HepG2 (cell line): ENCODE measurements around the gene ANKRD31. TPM values are rescaled to one million over a fixed set of nuclear protein-coding genes. Genes with fewer than 3 reads are reported as not detected.

Source experiments
- CBX5 ChIP-seq: sonication (generic); formaldehyde crosslinking; IDR thresholded peaks from 2 replicates; pipeline ENCODE4 v1.4.0; 2020; ENCODE audit warnings: missing genetic modification reagents, borderline replicate concordance
- ETV5 ChIP-seq: IDR thresholded peaks from 2 replicates; pipeline ENCODE4 v1.6.1; 2018; ENCODE audit warnings: missing biosample characterization, missing genetic modification reagents, inconsistent platforms, borderline replicate concordance
- FOXO1 ChIP-seq: sonication (generic); formaldehyde crosslinking; IDR thresholded peaks from 2 replicates; pipeline ENCODE4 v1.4.0; 2020; ENCODE audit warnings: missing genetic modification reagents
- FOXP1 ChIP-seq, 2 experiments: fragments of 450-650 bp in 1 of 2; IDR thresholded peaks; 2 replicates each; pipeline ENCODE4 v1.6.1; 2017 to 2018; ENCODE audit warnings: antibody characterized with exemption in 1 of 2
- KMT2B ChIP-seq: IDR thresholded peaks from 2 replicates; pipeline ENCODE4 v1.6.1; 2016; ENCODE audit warnings: missing genetic modification reagents, missing compliant biosample characterization
- NR2F6 ChIP-seq, 2 experiments: IDR thresholded peaks; 2 replicates each; pipeline ENCODE4 v1.6.1; 2016; ENCODE audit warnings: antibody characterized with exemption in 1 of 2, mild to moderate bottlenecking in 1 of 2
- RARA ChIP-seq: IDR thresholded peaks from 2 replicates; pipeline ENCODE4 v1.6.1; 2016; ENCODE audit warnings: missing genetic modification reagents, missing compliant biosample characterization
- SALL1 ChIP-seq: sonication (generic); formaldehyde crosslinking; IDR thresholded peaks from 2 replicates; pipeline ENCODE4 v1.8.0; 2022; ENCODE audit warnings: mild to moderate bottlenecking, missing genetic modification reagents
- TEAD3 ChIP-seq: optimal IDR thresholded peaks from 2 replicates; pipeline ENCODE3; 2016; ENCODE audit warnings: borderline replicate concordance
- ZNF333 ChIP-seq: sonication (generic); formaldehyde crosslinking; IDR thresholded peaks from 2 replicates; pipeline ENCODE4 v1.4.0; 2020; ENCODE audit warnings: mild to moderate bottlenecking, missing genetic modification reagents, borderline replicate concordance
- ZNF777 ChIP-seq: sonication (generic); formaldehyde crosslinking; IDR thresholded peaks from 2 replicates; pipeline ENCODE4 v1.4.0; 2020; ENCODE audit warnings: missing genetic modification reagents
- ZSCAN9 ChIP-seq: IDR thresholded peaks from 2 replicates; pipeline ENCODE4 v1.6.1; 2016; ENCODE audit warnings: borderline replicate concordance
- polyA plus RNA-seq, 8 experiments: library from polyadenylated mRNA; depleted of rRNA in 3 of 8; stranded (reverse) in 7 of 8; unstranded in 1 of 8; fragments of >200 nt; fragmentation: Illumina TruSeq in 4 of 8; extraction: Trizol in 4 of 8; gene quantifications; 2 replicates each; pipeline versions ENCODE4 v1.2.1 to v1.2.3, GENCODE V29; 2011 to 2016; ENCODE audit warnings: low read depth in 4 of 8, missing spikeins in 1 of 8, mixed read lengths in 1 of 8; ENCODE audit not compliant: insufficient read depth in 1 of 8
- total RNA-seq, 5 experiments: library from RNA; depleted of rRNA; stranded (reverse); fragments of >200 nt; fragmentation: Illumina TruSeq; extraction: Trizol; gene quantifications; 2 replicates each; pipeline ENCODE4 v1.2.3, GENCODE V29; 2016; ENCODE audit warnings: low read depth in 1 of 5
- TF ChIP-seq, protein P1 (sequence below): sonication (generic); formaldehyde crosslinking; IDR thresholded peaks from 2 replicates; pipeline ENCODE4 v1.9.0; 2021; ENCODE audit warnings: mild to moderate bottlenecking, missing genetic modification reagents
- TF ChIP-seq, protein P2 (sequence below): sonication (generic); formaldehyde crosslinking; IDR thresholded peaks from 2 replicates; pipeline ENCODE4 v1.8.0; 2022; ENCODE audit warnings: mild to moderate bottlenecking, missing genetic modification reagents, borderline replicate concordance
- TF ChIP-seq, protein P3 (sequence below): sonication (generic); formaldehyde crosslinking; IDR thresholded peaks from 2 replicates; pipeline ENCODE4 v1.4.0; 2020; ENCODE audit warnings: missing genetic modification reagents

The ANKRD31 gene
- total and polyA plus RNA-seq, 2 of the 13 experiments (the other 11 are each of a cell fraction or from before 2014, with no cell fraction given), result 0.01 to 0.09 TPM

DNA sequence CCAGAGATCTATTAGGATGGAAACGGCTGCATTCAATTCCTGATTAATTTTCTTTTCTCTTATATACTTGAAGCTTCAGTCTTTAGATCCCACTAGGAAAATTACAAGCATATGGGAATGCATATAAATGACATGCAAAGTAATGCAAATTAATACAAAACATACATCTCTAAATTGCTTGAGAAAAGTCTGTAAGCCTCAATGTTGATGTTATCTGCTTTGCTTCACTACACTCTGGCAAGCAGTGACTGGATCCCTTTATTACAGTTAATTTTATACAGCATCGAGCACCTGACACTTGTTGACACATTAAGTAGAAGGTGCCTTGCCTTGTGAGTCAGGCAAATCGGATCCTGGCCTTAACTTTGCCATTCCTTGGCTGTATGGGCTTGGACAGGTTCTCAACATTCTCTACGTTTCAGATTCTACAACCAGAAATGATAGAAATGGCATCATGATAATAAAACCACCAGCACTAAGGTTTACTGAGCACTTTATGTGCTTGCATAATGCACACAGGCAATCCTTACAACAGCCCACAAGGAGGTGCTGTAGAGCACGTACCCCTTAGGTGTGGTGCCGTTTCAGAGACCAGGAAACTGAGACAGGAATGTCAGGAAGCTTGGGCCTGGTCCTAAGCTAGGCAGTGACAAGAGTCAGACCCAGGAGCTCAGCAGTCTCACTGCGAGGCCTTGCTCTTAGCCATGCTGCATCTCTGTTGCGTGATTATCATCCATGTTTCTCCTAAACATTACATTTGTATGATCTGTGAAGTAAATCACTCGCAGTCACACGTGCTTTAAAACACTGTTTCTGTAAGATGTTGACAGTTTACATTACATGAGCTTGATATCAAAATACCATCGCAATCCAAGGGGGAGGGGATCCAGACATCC is 187.0 kb downstream of the ANKRD31 start (continued):
- TF ChIP-seq, protein P1, sequence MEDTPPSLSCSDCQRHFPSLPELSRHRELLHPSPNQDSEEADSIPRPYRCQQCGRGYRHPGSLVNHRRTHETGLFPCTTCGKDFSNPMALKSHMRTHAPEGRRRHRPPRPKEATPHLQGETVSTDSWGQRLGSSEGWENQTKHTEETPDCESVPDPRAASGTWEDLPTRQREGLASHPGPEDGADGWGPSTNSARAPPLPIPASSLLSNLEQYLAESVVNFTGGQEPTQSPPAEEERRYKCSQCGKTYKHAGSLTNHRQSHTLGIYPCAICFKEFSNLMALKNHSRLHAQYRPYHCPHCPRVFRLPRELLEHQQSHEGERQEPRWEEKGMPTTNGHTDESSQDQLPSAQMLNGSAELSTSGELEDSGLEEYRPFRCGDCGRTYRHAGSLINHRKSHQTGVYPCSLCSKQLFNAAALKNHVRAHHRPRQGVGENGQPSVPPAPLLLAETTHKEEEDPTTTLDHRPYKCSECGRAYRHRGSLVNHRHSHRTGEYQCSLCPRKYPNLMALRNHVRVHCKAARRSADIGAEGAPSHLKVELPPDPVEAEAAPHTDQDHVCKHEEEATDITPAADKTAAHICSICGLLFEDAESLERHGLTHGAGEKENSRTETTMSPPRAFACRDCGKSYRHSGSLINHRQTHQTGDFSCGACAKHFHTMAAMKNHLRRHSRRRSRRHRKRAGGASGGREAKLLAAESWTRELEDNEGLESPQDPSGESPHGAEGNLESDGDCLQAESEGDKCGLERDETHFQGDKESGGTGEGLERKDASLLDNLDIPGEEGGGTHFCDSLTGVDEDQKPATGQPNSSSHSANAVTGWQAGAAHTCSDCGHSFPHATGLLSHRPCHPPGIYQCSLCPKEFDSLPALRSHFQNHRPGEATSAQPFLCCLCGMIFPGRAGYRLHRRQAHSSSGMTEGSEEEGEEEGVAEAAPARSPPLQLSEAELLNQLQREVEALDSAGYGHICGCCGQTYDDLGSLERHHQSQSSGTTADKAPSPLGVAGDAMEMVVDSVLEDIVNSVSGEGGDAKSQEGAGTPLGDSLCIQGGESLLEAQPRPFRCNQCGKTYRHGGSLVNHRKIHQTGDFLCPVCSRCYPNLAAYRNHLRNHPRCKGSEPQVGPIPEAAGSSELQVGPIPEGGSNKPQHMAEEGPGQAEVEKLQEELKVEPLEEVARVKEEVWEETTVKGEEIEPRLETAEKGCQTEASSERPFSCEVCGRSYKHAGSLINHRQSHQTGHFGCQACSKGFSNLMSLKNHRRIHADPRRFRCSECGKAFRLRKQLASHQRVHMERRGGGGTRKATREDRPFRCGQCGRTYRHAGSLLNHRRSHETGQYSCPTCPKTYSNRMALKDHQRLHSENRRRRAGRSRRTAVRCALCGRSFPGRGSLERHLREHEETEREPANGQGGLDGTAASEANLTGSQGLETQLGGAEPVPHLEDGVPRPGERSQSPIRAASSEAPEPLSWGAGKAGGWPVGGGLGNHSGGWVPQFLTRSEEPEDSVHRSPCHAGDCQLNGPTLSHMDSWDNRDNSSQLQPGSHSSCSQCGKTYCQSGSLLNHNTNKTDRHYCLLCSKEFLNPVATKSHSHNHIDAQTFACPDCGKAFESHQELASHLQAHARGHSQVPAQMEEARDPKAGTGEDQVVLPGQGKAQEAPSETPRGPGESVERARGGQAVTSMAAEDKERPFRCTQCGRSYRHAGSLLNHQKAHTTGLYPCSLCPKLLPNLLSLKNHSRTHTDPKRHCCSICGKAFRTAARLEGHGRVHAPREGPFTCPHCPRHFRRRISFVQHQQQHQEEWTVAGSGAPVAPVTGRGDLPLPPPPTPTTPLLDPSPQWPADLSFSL, result no peak
- TF ChIP-seq ETV5 (CRISPR knock-in tag) (no peak), FOXO1 (peak; percentile 37; the same call in 1 of the 2 replicates), ZNF333 (CRISPR knock-in tag) (no peak), CBX5 (CRISPR knock-in tag) (peak; percentile 67; the same call in 1 of the 2 replicates), KMT2B (CRISPR knock-in tag) (no peak), RARA (CRISPR knock-in tag) (peak; percentile 36; the same call in 1 of the 2 replicates), ZSCAN9 (CRISPR knock-in tag) (0 out of 2 replicates have a peak, but pooled peaks have one; percentile 54), SALL1 (CRISPR knock-in tag) (peak; percentile 36; the same call in 1 of the 2 replicates), NR2F6 (IDR thresholded peaks at IDR 0.05) (no peak), NR2F6 (CRISPR knock-in tag; IDR thresholded peaks at IDR 0.05) (0 out of 2 replicates have a peak, but pooled peaks have one; percentile 8), TEAD3 (CRISPR knock-in tag) (peak; percentile 72), FOXP1 (IDR thresholded peaks at IDR 0.05) (no peak), FOXP1 (CRISPR knock-in tag; IDR thresholded peaks at IDR 0.05) (no peak), ZNF777 (CRISPR knock-in tag) (no peak)
- TF ChIP-seq, protein P2, sequence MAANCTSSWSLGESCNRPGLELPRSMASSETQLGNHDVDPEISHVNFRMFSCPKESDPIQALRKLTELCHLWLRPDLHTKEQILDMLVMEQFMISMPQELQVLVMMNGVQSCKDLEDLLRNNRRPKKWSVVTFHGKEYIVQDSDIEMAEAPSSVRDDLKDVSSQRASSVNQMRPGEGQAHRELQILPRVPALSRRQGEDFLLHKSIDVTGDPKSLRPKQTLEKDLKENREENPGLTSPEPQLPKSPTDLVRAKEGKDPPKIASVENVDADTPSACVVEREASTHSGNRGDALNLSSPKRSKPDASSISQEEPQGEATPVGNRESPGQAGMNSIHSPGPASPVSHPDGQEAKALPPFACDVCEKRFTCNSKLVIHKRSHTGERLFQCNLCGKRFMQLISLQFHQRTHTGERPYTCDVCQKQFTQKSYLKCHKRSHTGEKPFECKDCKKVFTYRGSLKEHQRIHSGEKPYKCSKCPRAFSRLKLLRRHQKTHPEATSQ (CRISPR knock-in tag), result no peak
- TF ChIP-seq, protein P3, sequence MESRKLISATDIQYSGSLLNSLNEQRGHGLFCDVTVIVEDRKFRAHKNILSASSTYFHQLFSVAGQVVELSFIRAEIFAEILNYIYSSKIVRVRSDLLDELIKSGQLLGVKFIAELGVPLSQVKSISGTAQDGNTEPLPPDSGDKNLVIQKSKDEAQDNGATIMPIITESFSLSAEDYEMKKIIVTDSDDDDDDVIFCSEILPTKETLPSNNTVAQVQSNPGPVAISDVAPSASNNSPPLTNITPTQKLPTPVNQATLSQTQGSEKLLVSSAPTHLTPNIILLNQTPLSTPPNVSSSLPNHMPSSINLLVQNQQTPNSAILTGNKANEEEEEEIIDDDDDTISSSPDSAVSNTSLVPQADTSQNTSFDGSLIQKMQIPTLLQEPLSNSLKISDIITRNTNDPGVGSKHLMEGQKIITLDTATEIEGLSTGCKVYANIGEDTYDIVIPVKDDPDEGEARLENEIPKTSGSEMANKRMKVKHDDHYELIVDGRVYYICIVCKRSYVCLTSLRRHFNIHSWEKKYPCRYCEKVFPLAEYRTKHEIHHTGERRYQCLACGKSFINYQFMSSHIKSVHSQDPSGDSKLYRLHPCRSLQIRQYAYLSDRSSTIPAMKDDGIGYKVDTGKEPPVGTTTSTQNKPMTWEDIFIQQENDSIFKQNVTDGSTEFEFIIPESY, result peak; percentile 30; the same call in 1 of the 2 replicates
